HL-60/S4 treated with retinoic acid at 250 ng/mL for 4 days and 3 days (cell line): Measurements from ENCODE around the gene GSDME.

ENCODE experiments used
- in situ Hi-C: fragments of 300-500 bp; cut with MboI; formaldehyde crosslinking; loops from 2 replicates; pipeline ENCODE4 v1.7.0; 2022; ENCODE audit warnings: low sequenced_read_pairs

Gene GSDME

GRCh38 chr7:24773646-24774045 is 16.4 kb upstream of the GSDME start:
- in situ Hi-C loops = no loop called here

- in situ Hi-C loops = no loop called here
Observed at GRCh38 chr7:24769851-24770250, 12.6 kb upstream of the GSDME start.

- in situ Hi-C loops = no loop called here
Observed at GRCh38 chr7:24769014-24769830, 12.0 kb upstream of the GSDME start.

- in situ Hi-C loops = no loop called here
Observed at GRCh38 chr7:24767878-24768569, 10.8 kb upstream of the GSDME start.

GRCh38 chr7:24764972-24765744 is 7.9 kb upstream of the GSDME start:
- in situ Hi-C loops = no loop called here

- in situ Hi-C loops = no loop called here
Observed at GRCh38 chr7:24764011-24764410, 6.7 kb upstream of the GSDME start.

- in situ Hi-C loops = no loop called here
Observed at GRCh38 chr7:24763303-24763901, 6.1 kb upstream of the GSDME start.

GRCh38 chr7:24762771-24763170 is 5.5 kb upstream of the GSDME start:
- in situ Hi-C loops = no loop called here

- in situ Hi-C loops = no loop called here
Observed at GRCh38 chr7:24760968-24761367, 3.7 kb upstream of the GSDME start.

GRCh38 chr7:24756545-24757352 is 515 bp downstream of the GSDME start:
- in situ Hi-C loops = no loop called here

GRCh38 chr7:24755541-24756407 is 1.5 kb downstream of the GSDME start:
- in situ Hi-C loops = no loop called here

GRCh38 chr7:24754906-24755506 is 2.3 kb downstream of the GSDME start:
- in situ Hi-C loops = no loop called here

- in situ Hi-C loops = no loop called here
Observed at GRCh38 chr7:24752073-24752800, 5.0 kb downstream of the GSDME start.

- in situ Hi-C loops = no loop called here
Observed at GRCh38 chr7:24751484-24751883, 5.8 kb downstream of the GSDME start.

GRCh38 chr7:24750441-24751055 is 6.7 kb downstream of the GSDME start:
- in situ Hi-C loops = no loop called here

GRCh38 chr7:24748521-24748920 is 8.7 kb downstream of the GSDME start:
- in situ Hi-C loops = no loop called here

- in situ Hi-C loops = no loop called here
Observed at GRCh38 chr7:24745355-24745754, 11.9 kb downstream of the GSDME start.

- in situ Hi-C loops = no loop called here
Observed at GRCh38 chr7:24743471-24743870, 13.8 kb downstream of the GSDME start.
